ENCODE data around the gene SPATA31C1. TPM values are rescaled to one million over a fixed set of nuclear protein-coding genes. Genes with fewer than 3 reads are reported as not detected.

SPATA31C1 gene
- total RNA-seq, 4 donors from 2014 or later, result not detected

GRCh38 chr9:87878989-87879511 is 38.7 kb upstream of the SPATA31C1 start:
- Histone ChIP-seq H3K27ac (no peak overlapping the region), H3K36me3 (no peaks in the 10 kb centered on the region), H3K27me3 (no peaks in the 10 kb centered on the region), H3K9me3 (no peaks in the 10 kb centered on the region), H3K4me1 (no peaks in the 10 kb centered on the region), H3K4me3 (no peak overlapping the region)
- TF ChIP-seq CTCF (IDR thresholded peaks at IDR 0.05), result no peak
- TF ChIP-seq POLR2A (IDR thresholded peaks at IDR 0.05), result no peak
- no peak for DNase-seq

DNA sequence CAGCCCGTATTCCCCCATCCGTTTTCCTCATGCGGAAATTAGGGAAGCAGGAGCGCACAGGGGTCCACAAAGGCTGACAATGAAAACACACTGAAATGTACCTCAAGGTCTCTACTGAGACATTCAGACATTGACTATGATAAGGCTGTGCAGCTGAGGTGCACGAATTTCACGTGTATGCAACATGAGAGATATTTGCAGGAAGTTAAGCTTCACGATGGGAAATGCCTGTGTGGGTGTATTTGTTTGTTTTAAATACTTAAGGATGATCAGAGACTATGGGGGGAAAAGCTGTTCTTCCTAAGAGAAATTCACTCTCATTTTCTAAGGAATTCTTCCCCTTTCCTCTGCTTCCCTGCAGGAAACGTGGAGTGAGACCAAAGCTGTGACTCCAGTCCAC is 37.6 kb upstream of the SPATA31C1 start:
- no peak for TF ChIP-seq POLR2A (IDR thresholded peaks at IDR 0.05)
- TF ChIP-seq CTCF (IDR thresholded peaks at IDR 0.05), result no peak
- H3K27me3 ChIP-seq, result no peaks in the 10 kb centered on the region
- peak in 1 of 3 donors; percentile 17 for DNase-seq

DNA sequence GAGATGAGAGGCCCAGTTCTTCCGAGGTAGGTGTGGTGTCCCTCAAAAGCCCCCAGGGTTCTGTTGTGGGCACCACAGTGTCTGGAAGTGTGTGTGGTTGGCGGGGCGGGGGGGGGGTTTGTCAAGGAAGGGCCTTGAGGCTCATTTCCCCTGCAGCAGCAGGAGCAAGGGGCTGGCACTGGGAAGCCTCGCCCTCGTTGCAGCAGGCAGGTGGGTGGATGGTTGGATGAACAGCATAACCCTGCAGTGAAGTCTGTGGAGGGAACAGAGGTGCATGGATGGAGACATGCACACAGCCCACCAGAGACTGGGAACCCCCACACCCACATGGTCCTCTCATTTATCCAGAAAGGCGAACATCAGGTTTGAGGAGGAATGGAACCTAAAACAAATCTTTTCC is 37.1 kb upstream of the SPATA31C1 start:
- H3K27ac ChIP-seq, result no peak overlapping the region
- DNase-seq, result peak in 2 of 3 donors; percentile 11 to 13

More for the DNA sequence above, 37.6 kb upstream of the SPATA31C1 start:
- no peak overlapping the region for H3K27ac ChIP-seq
- no peaks in the 10 kb centered on the region for H3K9me3 ChIP-seq
- H3K4me1 ChIP-seq, result no peaks in the 10 kb centered on the region
- no peak overlapping the region for H3K4me3 ChIP-seq
- no peaks in the 10 kb centered on the region for H3K36me3 ChIP-seq

DNA sequence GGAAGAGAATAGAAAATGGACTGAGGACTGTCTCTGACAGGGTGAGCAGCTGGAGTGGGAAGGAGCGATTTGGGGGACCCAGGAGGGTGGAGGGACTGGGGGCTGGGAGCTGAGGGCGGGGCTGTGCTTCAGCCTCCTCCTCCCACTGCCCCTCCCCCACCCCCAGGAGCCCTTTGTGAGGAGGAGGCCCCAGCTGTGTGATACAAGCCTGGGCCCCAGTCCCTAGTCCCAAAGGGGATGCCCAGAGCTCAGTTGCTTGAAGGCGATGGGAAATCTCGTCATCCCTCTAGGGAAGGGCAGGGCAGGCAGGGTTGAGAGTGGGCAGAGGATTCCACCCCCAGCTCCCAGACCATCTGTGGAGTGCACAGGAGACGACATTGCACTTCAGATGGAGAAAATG is 35.1 kb upstream of the SPATA31C1 start, which contains the start of gene SPATA31E1:
TSS of gene SPATA31E1 (plus strand) at position 251 of the 400 bp plus-strand sequence. CDS start at position 266, 15 bp downstream.
- no peaks in the 10 kb centered on the region for H3K4me1 ChIP-seq
- H3K27ac ChIP-seq, result no peak within 1 kb of the TSS
- H3K9me3 ChIP-seq, result no peaks in the 10 kb centered on the region
- TF ChIP-seq CTCF (IDR thresholded peaks at IDR 0.05), result no peak
- no peak for TF ChIP-seq POLR2A (IDR thresholded peaks at IDR 0.05)
- peak in 2 of 3 donors; percentile 7 to 23 for DNase-seq
- no peaks in the 10 kb centered on the region for H3K27me3 ChIP-seq
- H3K4me3 ChIP-seq, result no peak within 1 kb of the TSS
- H3K36me3 ChIP-seq, result no peaks in the 10 kb centered on the region

More for the DNA sequence above, 37.1 kb upstream of the SPATA31C1 start:
- H3K4me1 ChIP-seq, result no peaks in the 10 kb centered on the region
- H3K9me3 ChIP-seq, result no peaks in the 10 kb centered on the region
- no peaks in the 10 kb centered on the region for H3K27me3 ChIP-seq
- TF ChIP-seq CTCF (IDR thresholded peaks at IDR 0.05) (no peak), POLR2A (IDR thresholded peaks at IDR 0.05) (no peak)
- H3K36me3 ChIP-seq, result no peaks in the 10 kb centered on the region
- no peak overlapping the region for H3K4me3 ChIP-seq

GRCh38 chr9:87883274-87883673 is 34.5 kb upstream of the SPATA31C1 start:
- Histone ChIP-seq H3K4me1 (no peaks in the 10 kb centered on the region), H3K36me3 (no peaks in the 10 kb centered on the region), H3K4me3 (no peak overlapping the region), H3K27me3 (no peaks in the 10 kb centered on the region), H3K9me3 (no peaks in the 10 kb centered on the region), H3K27ac (no peak overlapping the region)
- TF ChIP-seq CTCF (IDR thresholded peaks at IDR 0.05) (no peak), POLR2A (IDR thresholded peaks at IDR 0.05) (no peak)
- peak in 2 of 3 donors; percentile 11 to 22 for DNase-seq
